GM23338 (cell line): ENCODE results near the gene S100A7. TPM values are rescaled to one million over a fixed set of nuclear protein-coding genes. Genes with fewer than 3 reads are reported as not detected.

ENCODE experiments used
- ATAC-seq: fragments of 200-7000 bp; cut with Tn5 transposase; 3 replicates; pipeline ENCODE4 v1.9.1; 2020
- DNase-seq: peaks from one replicate; pipeline ENCODE4 v3.0.0-alpha.2; 2015; ENCODE audit warnings: low spot score
- H2AFZ ChIP-seq: fragments of 200-600 bp; sonication (generic); 2 replicates; pipeline ENCODE4 v1.8.0; 2016; ENCODE audit warnings: antibody characterized with exemption, mild to moderate bottlenecking, moderate library complexity
- H3F3A ChIP-seq: fragments of 200-600 bp; sonication (generic); replicated peaks from 2 replicates; pipeline ENCODE4 v1.8.0; 2017; ENCODE audit warnings: antibody characterized with exemption, mixed run types, low read depth
- H3K27ac ChIP-seq: fragments of 200-600 bp; sonication (generic); 2 replicates; pipeline ENCODE4 v1.6.1; 2016; ENCODE audit warnings: low read depth
- H3K27me3 ChIP-seq: fragments of 200-600 bp; sonication (generic); 2 replicates; pipeline ENCODE4 v1.8.0; 2016; ENCODE audit warnings: mild to moderate bottlenecking, mixed run types, moderate library complexity; ENCODE audit not compliant: insufficient read depth
- H3K36me3 ChIP-seq: fragments of 200-600 bp; sonication (generic); 2 replicates; pipeline ENCODE4 v1.8.0; 2016; ENCODE audit warnings: mild to moderate bottlenecking; ENCODE audit not compliant: insufficient read depth
- H3K4me1 ChIP-seq: fragments of 200-600 bp; sonication (generic); 2 replicates; pipeline ENCODE4 v1.8.0; 2016; ENCODE audit warnings: mild to moderate bottlenecking, moderate library complexity; ENCODE audit not compliant: insufficient read depth
- H3K4me2 ChIP-seq: fragments of 200-600 bp; sonication (generic); 2 replicates; pipeline ENCODE4 v1.7.1; 2017; ENCODE audit warnings: mixed run types
- H3K4me3 ChIP-seq: fragments of 200-600 bp; sonication (generic); 2 replicates; pipeline ENCODE4 v1.6.1; 2016; ENCODE audit warnings: mixed run types
- H3K79me2 ChIP-seq: fragments of 200-600 bp; sonication (generic); replicated peaks from 2 replicates; pipeline ENCODE4 v1.8.0; 2017; ENCODE audit warnings: mild to moderate bottlenecking; ENCODE audit not compliant: insufficient read depth
- H3K9me2 ChIP-seq: fragments of 200-600 bp; sonication (generic); 2 replicates; pipeline ENCODE4 v1.8.0; 2017; ENCODE audit not compliant: insufficient read depth
- H4K20me1 ChIP-seq: fragments of 200-600 bp; sonication (generic); replicated peaks from 2 replicates; pipeline ENCODE4 v1.8.0; 2017; ENCODE audit warnings: mild to moderate bottlenecking; ENCODE audit not compliant: insufficient read depth
- H3K27ac Mint-ChIP-seq: 2 replicates; pipeline ENCODE4 v1.8.0; 2020; ENCODE audit warnings: inconsistent platforms, mild to moderate bottlenecking, moderate library complexity, mixed read lengths
- H3K27me3 Mint-ChIP-seq: 3 replicates; pipeline ENCODE4 v1.8.0; 2022; ENCODE audit warnings: low read depth, mild to moderate bottlenecking, moderate library complexity, mixed read lengths, inconsistent platforms; ENCODE audit not compliant: insufficient read depth, poor library complexity
- H3K36me3 Mint-ChIP-seq: 3 replicates; pipeline ENCODE4 v1.8.0; 2021; ENCODE audit warnings: low read depth, mild to moderate bottlenecking, inconsistent platforms, moderate library complexity, mixed read lengths
- H3K4me1 Mint-ChIP-seq: 3 replicates; pipeline ENCODE4 v1.8.0; 2020; ENCODE audit warnings: mild to moderate bottlenecking, inconsistent platforms, mixed read lengths
- H3K4me3 Mint-ChIP-seq: 3 replicates; pipeline ENCODE4 v1.8.0; 2021; ENCODE audit warnings: moderate library complexity, mild to moderate bottlenecking, inconsistent platforms, mixed read lengths
- H3K9me3 Mint-ChIP-seq: 3 replicates; pipeline ENCODE4 v1.8.0; 2020; ENCODE audit warnings: moderate library complexity, mild to moderate bottlenecking, inconsistent platforms, mixed read lengths
- CREB1 ChIP-seq: fragments of 250-450 bp; sonication (Bioruptor Pico); IDR thresholded peaks from 2 replicates; pipeline ENCODE4 v1.5.0; 2020; ENCODE audit warnings: low read depth, mild to moderate bottlenecking, moderate library complexity
- CTCF ChIP-seq, 2 experiments: fragments of 200-600 bp in 1 of 2; sonication (generic) in 1 of 2; conservative IDR thresholded peaks; 2 replicates each; pipeline versions ENCODE4 v1.5.1 to v1.6.1; 2016 to 2017; ENCODE audit warnings: antibody characterized with exemption in 2 of 2, low read depth in 2 of 2, mild to moderate bottlenecking in 2 of 2, moderate library complexity in 1 of 2
- ETS1 ChIP-seq: IDR thresholded peaks from 2 replicates; pipeline ENCODE4 v1.6.1; 2016; ENCODE audit warnings: antibody characterized with exemption
- EZH2 ChIP-seq: fragments of 200-600 bp; sonication (generic); IDR thresholded peaks from one replicate; pipeline ENCODE4 v1.8.0; 2017; ENCODE audit warnings: antibody characterized with exemption, mild to moderate bottlenecking, low read depth; ENCODE audit not compliant: unreplicated experiment
- EZH2phosphoT487 ChIP-seq: fragments of 200-600 bp; sonication (generic); IDR thresholded peaks from one replicate; pipeline ENCODE4 v1.8.1; 2018; ENCODE audit warnings: antibody characterized with exemption; ENCODE audit not compliant: unreplicated experiment
- JUNB ChIP-seq: IDR thresholded peaks from one replicate; pipeline ENCODE4 v1.6.1; 2016; ENCODE audit warnings: antibody characterized with exemption; ENCODE audit not compliant: unreplicated experiment
- NANOG ChIP-seq: IDR thresholded peaks from 2 replicates; pipeline ENCODE4 v1.6.1; 2016; ENCODE audit warnings: antibody characterized with exemption, borderline replicate concordance
- POLR2AphosphoS5 ChIP-seq: IDR thresholded peaks from 2 replicates; pipeline ENCODE4 v1.6.1; 2016; ENCODE audit warnings: antibody characterized with exemption, low read depth
- REST ChIP-seq: IDR thresholded peaks from one replicate; pipeline ENCODE4 v1.6.1; 2018; ENCODE audit warnings: antibody characterized with exemption; ENCODE audit not compliant: unreplicated experiment
- STAT1 ChIP-seq: IDR thresholded peaks from one replicate; pipeline ENCODE4 v1.6.1; 2016; ENCODE audit warnings: antibody characterized with exemption; ENCODE audit not compliant: unreplicated experiment
- ZNF114 ChIP-seq: fragments of 250-450 bp; sonication (Bioruptor Pico); IDR thresholded peaks from 2 replicates; pipeline ENCODE4 v1.5.0; 2020; ENCODE audit warnings: mild to moderate bottlenecking, moderate library complexity
- ZNF331 ChIP-seq: fragments of 250-450 bp; sonication (Bioruptor Pico); IDR thresholded peaks from 2 replicates; pipeline ENCODE4 v1.5.0; 2020; ENCODE audit warnings: low read depth, mild to moderate bottlenecking, moderate library complexity
- ZNF462 ChIP-seq: fragments of 250-450 bp; sonication (Bioruptor Pico); IDR thresholded peaks from 2 replicates; pipeline ENCODE4 v1.5.0; 2020; ENCODE audit warnings: mild to moderate bottlenecking, moderate library complexity
- polyA plus RNA-seq: library from polyadenylated mRNA; unstranded; fragments of >200 nt; fragmentation: Nextera tagmentation; extraction: Ambion mirVana; gene quantifications from 2 replicates; pipeline ENCODE4 v1.2.1, GENCODE V29; 2016
- total RNA-seq: library from RNA; depleted of rRNA; stranded (reverse); fragments of >200 nt; shearing (Covaris generic); gene quantifications from 2 replicates; pipeline ENCODE4 v1.2.3, GENCODE V29; 2014

Gene S100A7
- total and polyA plus RNA-seq, 2 experiments from 2014 or later: not detected

GRCh38 chr1:153415850-153416570 is 44.4 kb downstream of the S100A7 start, which contains the start of gene S100A7A:
S100A7A (plus strand) TSS chr1:153416520; CDS start chr1:153418083, 1,563 bp downstream.
- H3K9me3 Mint-ChIP-seq: peaks cover 15% of the 10 kb centered on the region; the same call in 2 of the 3 replicates
- no peak within 1 kb of the TSS for H3K4me3 ChIP-seq
- H3K36me3 Mint-ChIP-seq: no peaks in the 10 kb centered on the region; the same call in 2 of the 3 replicates
- no peak within 1 kb of the TSS for H3K4me3 Mint-ChIP-seq
- H3K79me2 ChIP-seq: no peaks in the 10 kb centered on the region
- no peak within 1 kb of the TSS for H3K27ac ChIP-seq
- ATAC-seq: no peak
- H3K4me1 ChIP-seq: no peaks in the 10 kb centered on the region
- TF ChIP-seq ZNF462 (CRISPR knock-in tag) (no peak), ZNF114 (CRISPR knock-in tag) (no peak), POLR2AphosphoS5 (no peak), CREB1 (CRISPR knock-in tag) (no peak), ZNF331 (CRISPR knock-in tag) (no peak), JUNB (no peak), REST (no peak), CTCF (conservative IDR thresholded peaks at IDR 0.05; ENCODE audit: low read depth in 2 of 2) (no peak), STAT1 (no peak), EZH2 (no peak), ETS1 (no peak), EZH2phosphoT487 (no peak), NANOG (no peak)
- no peaks in the 10 kb centered on the region for H4K20me1 ChIP-seq
- H3K4me1 Mint-ChIP-seq: no peaks in the 10 kb centered on the region; the same call in 2 of the 3 replicates
- H3F3A ChIP-seq: no peaks in the 10 kb centered on the region
- peaks cover 4% of the 10 kb centered on the region for H3K27me3 Mint-ChIP-seq
- no peak within 1 kb of the TSS for H2AFZ ChIP-seq
- no peaks in the 10 kb centered on the region for H3K9me2 ChIP-seq
- H3K4me2 ChIP-seq: no peak within 1 kb of the TSS
- DNase-seq: no peak
- H3K27ac Mint-ChIP-seq: no peak within 1 kb of the TSS
- H3K27me3 ChIP-seq: no peaks in the 10 kb centered on the region
- no peaks in the 10 kb centered on the region for H3K36me3 ChIP-seq
